ENCODE data around the gene GPHN. TPM values are rescaled to one million over a fixed set of nuclear protein-coding genes. Genes with fewer than 3 reads are reported as not detected.

Gene GPHN
- total RNA-seq, 1 donor from 2014 or later, result 12.1 TPM

GRCh38 chr14:67140556-67140955, 632.6 kb downstream of the GPHN start:
- DNase-seq (ENCODE audit: low read depth, low spot score), result no peak

DNA sequence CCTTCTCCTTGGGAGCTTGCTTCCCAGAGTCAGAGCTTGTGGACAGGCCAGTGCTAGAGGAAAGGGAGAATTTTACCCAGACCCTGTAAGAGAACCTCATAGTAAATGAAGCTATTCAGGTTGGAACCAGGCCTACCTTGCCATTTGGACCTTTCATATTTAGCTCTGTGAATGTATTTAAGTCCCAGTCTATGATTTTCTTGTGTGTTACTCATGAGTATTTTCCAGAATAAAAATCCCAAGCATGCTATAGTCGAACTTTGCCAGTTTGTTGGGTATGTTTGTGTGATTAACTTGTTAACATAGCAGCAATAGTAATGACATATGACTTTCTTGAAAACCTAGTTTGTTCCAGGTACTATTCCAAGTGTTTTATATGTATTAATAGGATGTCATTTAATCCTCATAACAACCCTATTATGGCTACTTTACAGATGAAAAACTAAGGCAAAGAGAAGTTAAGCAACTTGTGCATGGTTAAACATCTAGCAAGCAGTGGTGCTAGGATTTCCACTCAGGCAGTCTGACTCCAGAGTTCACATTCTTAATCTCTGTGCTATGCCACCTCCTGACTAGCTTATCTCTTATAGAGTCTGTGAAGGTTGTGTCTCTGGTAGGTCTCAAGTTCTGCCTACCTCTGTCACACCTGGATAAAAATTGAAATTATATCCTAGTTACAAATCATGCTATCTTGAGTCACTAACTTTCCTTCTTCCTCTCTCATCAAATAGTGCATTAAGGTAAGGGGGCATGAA, 633.4 kb downstream of the GPHN start:
- DNase-seq (ENCODE audit: low read depth, low spot score), result no peak

- no peak for DNase-seq (ENCODE audit: low read depth, low spot score)
Observed at GRCh38 chr14:67151082-67151666, 643.2 kb downstream of the GPHN start.

DNA sequence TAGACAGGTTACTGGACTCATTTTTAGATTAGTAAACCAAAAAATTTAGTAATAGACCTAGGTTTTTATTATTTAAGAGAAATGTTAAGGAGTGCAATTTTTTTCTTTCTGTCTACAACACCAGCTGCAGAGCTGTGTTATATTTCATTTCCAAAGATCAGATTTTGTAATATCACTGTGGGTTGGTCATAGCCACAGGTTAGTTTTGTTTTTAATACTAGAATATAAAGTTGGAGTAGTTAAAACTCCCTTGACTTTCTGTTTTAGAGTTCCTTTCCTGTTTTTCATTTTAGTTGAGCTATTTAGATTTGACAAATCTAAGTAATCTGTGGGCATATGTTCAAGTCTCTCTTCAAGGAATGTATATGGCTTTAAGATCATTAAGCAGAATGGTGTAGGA, 650.6 kb downstream of the GPHN start:
- no peak for DNase-seq (ENCODE audit: low read depth, low spot score)

- DNase-seq (ENCODE audit: low read depth, low spot score), result no peak
Observed at GRCh38 chr14:67162385-67162784, 654.4 kb downstream of the GPHN start.

DNA sequence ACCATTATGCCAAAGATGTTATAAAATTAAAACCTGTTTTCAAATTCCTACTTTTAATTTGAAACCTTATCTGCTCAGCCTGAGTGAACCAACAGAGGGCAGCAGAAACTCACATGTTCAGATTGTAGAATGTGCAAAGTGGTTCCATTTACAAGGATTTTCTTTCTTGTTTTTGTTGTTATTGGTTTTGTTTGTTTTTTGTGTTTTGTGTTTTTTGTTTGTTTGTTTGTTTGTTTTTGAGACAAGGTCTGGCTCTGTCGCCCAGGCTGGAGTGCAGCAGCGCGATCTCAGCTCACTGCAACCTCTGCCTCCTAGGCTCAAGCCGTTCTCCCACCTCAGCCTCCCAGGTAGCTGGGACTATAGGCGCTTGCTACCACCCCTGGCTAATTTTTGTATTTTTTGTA, 658.5 kb downstream of the GPHN start:
- no peak for DNase-seq (ENCODE audit: low read depth, low spot score)

GRCh38 chr14:67167420-67168109, 659.6 kb downstream of the GPHN start:
- no peak for DNase-seq (ENCODE audit: low read depth, low spot score)

- no peak for DNase-seq (ENCODE audit: low read depth, low spot score)
Observed at GRCh38 chr14:67168110-67168441, 660.1 kb downstream of the GPHN start.

GRCh38 chr14:67170660-67171059, 662.7 kb downstream of the GPHN start:
- DNase-seq (ENCODE audit: low read depth, low spot score), result no peak

DNA sequence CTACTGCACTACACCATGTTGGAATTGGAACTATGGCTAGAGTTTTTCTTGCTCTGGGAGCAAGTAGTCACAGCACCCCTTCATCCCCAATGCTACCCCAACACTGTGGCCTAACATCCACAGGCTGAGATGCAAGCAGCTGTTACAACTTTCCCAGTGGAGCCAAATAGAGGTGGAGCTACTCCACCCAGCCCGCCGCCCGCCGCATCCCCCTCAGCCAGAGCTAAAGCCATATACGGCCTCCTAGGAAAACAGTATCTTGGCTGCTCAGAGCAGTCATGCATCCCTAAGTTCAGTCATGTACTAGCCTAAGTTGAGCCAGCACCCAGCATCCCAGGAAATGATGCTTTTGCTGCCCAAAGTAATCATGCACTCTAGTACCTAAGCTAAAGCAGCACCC, 664.1 kb downstream of the GPHN start:
- DNase-seq (ENCODE audit: low read depth, low spot score), result no peak

GRCh38 chr14:67172520-67172919, 664.6 kb downstream of the GPHN start:
- no peak for DNase-seq (ENCODE audit: low read depth, low spot score)

DNA sequence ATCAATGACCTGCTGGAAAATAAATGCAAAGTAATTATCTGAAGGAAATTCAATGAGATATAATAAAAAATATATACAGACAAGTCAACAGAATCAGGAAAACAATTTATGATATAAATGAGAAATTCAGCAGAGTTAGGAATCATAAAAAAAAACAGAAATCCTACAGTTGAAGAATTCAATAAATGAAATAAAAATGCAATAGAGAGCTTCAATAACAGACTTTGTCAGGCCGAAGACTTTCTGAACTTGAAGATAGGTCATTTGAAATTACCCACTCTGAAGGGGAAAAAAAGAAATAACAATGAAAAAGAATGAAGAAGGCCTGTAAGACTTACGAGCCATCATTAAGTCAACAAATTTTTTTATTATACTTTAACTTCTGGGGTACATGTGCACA, 665.8 kb downstream of the GPHN start:
- no peak for DNase-seq (ENCODE audit: low read depth, low spot score)

DNA sequence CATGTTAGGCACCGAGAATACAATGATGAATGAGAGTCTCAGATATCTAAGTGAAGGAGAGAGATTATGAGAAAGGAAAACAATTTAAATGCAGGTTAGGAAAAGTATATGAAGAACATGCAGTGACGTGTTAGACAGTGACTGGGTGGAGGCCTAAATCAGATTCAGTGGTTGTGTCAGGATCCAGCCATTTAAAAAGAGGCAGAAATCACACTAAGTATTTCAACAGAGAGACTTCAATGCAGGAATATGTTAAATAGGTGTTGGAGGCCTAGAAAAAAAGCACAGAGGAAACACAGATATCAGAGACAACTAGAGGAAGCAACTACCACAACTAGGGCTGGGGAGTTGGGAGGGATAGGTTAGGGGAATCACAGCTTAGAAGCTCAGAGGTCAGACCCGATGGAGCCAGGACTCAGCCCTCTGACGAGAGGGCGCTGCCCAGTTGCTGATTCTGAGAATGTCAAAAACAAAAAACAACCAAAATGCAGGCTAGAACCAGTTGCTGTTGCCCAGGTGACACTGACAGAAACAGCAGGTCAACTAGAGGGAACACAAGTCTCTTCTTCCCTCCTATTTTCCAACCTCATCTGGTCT, 678.3 kb downstream of the GPHN start:
- no peak for DNase-seq (ENCODE audit: low read depth, low spot score)

GRCh38 chr14:67186789-67187584, 679.0 kb downstream of the GPHN start:
- DNase-seq (ENCODE audit: low read depth, low spot score), result no peak

DNA sequence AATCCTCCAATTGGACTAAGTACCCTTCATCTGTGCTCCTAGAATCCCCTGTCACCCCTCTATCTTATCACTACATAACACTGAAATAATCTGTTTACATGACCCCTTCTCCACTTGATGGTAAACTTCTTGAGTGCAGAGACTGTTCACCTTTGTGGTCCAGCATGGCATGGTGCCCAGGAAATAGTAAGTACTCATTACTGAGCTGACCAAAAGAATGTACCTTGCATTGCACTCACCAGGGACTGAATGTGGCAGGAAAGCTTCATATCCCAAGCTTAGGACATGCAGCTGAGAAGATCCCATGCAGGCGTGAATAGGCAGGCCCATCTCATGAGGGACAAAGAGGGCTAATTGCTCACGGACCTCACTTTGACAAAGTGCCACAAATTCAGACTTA, 679.9 kb downstream of the GPHN start:
- DNase-seq (ENCODE audit: low read depth, low spot score), result no peak

GRCh38 chr14:67188326-67188725, 680.4 kb downstream of the GPHN start:
- no peak for DNase-seq (ENCODE audit: low read depth, low spot score)

DNA sequence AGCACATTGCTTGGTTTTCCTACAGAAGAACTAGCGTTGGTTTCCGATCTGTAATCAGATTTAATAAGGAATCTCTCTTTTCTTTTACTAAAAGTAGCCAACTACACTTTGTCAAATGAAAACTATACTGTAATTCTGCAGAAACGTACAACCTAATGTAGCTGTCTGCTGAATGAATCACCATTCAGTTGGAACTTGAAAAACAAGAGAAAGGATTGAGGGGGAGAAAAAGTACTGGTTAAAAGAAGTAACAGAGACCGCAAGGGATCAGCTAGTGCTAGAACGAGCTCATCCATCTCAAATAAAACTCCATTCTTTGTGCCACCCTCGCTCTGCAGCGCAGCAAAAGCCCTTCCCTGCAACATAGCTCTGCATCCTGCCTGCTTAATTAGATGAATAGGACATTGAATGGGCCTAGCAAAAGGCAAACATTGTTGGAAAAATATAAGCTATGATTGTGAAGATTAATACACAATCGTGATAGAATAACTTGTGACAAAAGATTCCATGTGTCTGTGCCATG, 683.9 kb downstream of the GPHN start:
- DNase-seq (ENCODE audit: low read depth, low spot score), result no peak

- DNase-seq (ENCODE audit: low read depth, low spot score), result no peak
Observed at GRCh38 chr14:67192366-67192765, 684.4 kb downstream of the GPHN start.

GRCh38 chr14:67195279-67195678, 687.3 kb downstream of the GPHN start:
- no peak for DNase-seq (ENCODE audit: low read depth, low spot score)

DNA sequence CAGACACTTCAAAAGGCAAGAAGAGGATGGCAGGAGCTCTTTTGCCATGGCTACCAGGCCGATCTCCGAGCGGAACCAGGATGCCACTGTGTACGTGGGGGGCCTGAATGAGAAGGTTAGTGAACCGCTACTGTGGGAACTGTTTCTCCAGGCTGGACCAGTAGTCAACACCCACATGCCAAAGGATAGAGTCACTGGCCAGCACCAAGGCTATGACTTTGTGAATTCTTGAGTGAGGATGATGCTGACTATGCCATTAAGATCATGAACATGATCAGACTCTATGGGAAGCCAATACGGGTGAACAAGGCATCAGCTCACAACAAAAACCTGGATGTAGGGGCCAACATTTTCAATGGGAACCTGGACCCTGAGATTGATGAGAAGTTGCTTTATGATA, 691.1 kb downstream of the GPHN start:
- no peak for DNase-seq (ENCODE audit: low read depth, low spot score)

DNA sequence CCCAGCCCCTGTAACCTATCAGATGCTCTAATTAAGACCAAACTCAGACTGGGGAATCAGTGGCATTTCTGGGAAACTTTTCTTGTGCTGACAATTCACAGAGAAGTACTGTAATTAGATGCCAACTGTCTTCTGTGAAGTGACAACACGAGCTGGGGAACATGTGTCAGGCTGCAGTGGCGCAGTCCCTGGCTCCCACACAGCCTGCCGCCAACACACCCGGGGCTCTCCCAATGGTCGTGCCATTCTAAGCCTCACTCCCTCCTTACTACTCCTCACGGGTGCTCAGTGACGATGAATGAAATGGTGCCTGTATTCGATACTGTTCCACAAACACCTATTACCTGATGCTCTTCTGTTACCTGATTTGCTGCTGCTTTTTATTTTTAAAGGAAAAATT, 699.9 kb downstream of the GPHN start:
- DNase-seq (ENCODE audit: low read depth, low spot score), result no peak
